ENCODE measurements around the gene FBXL22.

Gene FBXL22

GRCh38 chr15:63556736-63557135 lies 40.5 kb upstream of the FBXL22 start:
- Histone ChIP-seq H3K9me2 (replicated peaks; ENCODE audit: low read depth, low read length) (no peaks in the 10 kb centered on the region), H4K20me1 (ENCODE audit: insufficient read depth, low read length, poor library complexity, severe bottlenecking) (peaks cover 41% of the 10 kb centered on the region), H3K4me2 (ENCODE audit: low read depth, low read length, poor library complexity, severe bottlenecking) (no peak overlapping the region), H3K4me3 (ENCODE audit: low read length, poor library complexity, severe bottlenecking) (no peak overlapping the region), H3K27me3 (ENCODE audit: insufficient read depth, low read length, poor library complexity, severe bottlenecking) (no peaks in the 10 kb centered on the region), H3K9ac (ENCODE audit: low read depth, low read length, poor library complexity, severe bottlenecking) (no peak overlapping the region), H3K79me2 (ENCODE audit: insufficient read depth, low read length) (peaks cover 14% of the 10 kb centered on the region), H2AFZ (ENCODE audit: low read length) (no peak overlapping the region), H3K9me3 (ENCODE audit: insufficient read depth, low read depth, low read length) (no peaks in the 10 kb centered on the region), H3F3A (ENCODE audit: low read depth) (no peaks in the 10 kb centered on the region), H3K4me1 (ENCODE audit: insufficient read depth, low read length, poor library complexity, severe bottlenecking) (peaks cover 16% of the 10 kb centered on the region), H3K36me3 (ENCODE audit: insufficient read depth, low read length) (peaks cover 62% of the 10 kb centered on the region)
- no peak for TF ChIP-seq CTCF (conservative IDR thresholded peaks at IDR 0.05; ENCODE audit: low read length)
- TF ChIP-seq EZH2phosphoT487 (IDR thresholded peaks at IDR 0.05; ENCODE audit: borderline replicate concordance), result no peak

- Histone ChIP-seq H3K9me3 (ENCODE audit: insufficient read depth, low read depth, low read length) (no peaks in the 10 kb centered on the region), H4K20me1 (ENCODE audit: insufficient read depth, low read length, poor library complexity, severe bottlenecking) (peaks cover 21% of the 10 kb centered on the region), H3F3A (ENCODE audit: low read depth) (no peaks in the 10 kb centered on the region), H3K9me2 (replicated peaks; ENCODE audit: low read depth, low read length) (no peaks in the 10 kb centered on the region), H3K4me1 (ENCODE audit: insufficient read depth, low read length, poor library complexity, severe bottlenecking) (no peaks in the 10 kb centered on the region), H2AFZ (ENCODE audit: low read length) (no peak overlapping the region), H3K79me2 (ENCODE audit: insufficient read depth, low read length) (no peaks in the 10 kb centered on the region; the same call in 1 of the 2 replicates), H3K27me3 (ENCODE audit: insufficient read depth, low read length, poor library complexity, severe bottlenecking) (no peaks in the 10 kb centered on the region), H3K36me3 (ENCODE audit: insufficient read depth, low read length) (peaks cover 87% of the 10 kb centered on the region), H3K4me2 (ENCODE audit: low read depth, low read length, poor library complexity, severe bottlenecking) (no peak overlapping the region), H3K9ac (ENCODE audit: low read depth, low read length, poor library complexity, severe bottlenecking) (no peak overlapping the region), H3K4me3 (ENCODE audit: low read length, poor library complexity, severe bottlenecking) (no peak overlapping the region)
- TF ChIP-seq CTCF (conservative IDR thresholded peaks at IDR 0.05; ENCODE audit: low read length) (no peak), EZH2phosphoT487 (IDR thresholded peaks at IDR 0.05; ENCODE audit: borderline replicate concordance) (no peak)
These were observed 37.4 kb upstream of the FBXL22 start for GRCh38 chr15:63559753-63560152.

GRCh38 chr15:63560741-63561448 lies 36.3 kb upstream of the FBXL22 start:
- TF ChIP-seq EZH2phosphoT487 (IDR thresholded peaks at IDR 0.05; ENCODE audit: borderline replicate concordance) (no peak), CTCF (conservative IDR thresholded peaks at IDR 0.05; ENCODE audit: low read length) (no peak)

More at GRCh38 chr15:63560741-63561448, 36.3 kb upstream of the FBXL22 start:
- no peaks in the 10 kb centered on the region for H3K27me3 ChIP-seq (ENCODE audit: insufficient read depth, low read length, poor library complexity, severe bottlenecking)
- H3K4me1 ChIP-seq (ENCODE audit: insufficient read depth, low read length, poor library complexity, severe bottlenecking), result no peaks in the 10 kb centered on the region
- H3K9me3 ChIP-seq (ENCODE audit: insufficient read depth, low read depth, low read length), result no peaks in the 10 kb centered on the region
- H2AFZ ChIP-seq (ENCODE audit: low read length), result no peak overlapping the region
- peaks cover 91% of the 10 kb centered on the region for H3K36me3 ChIP-seq (ENCODE audit: insufficient read depth, low read length)
- no peak overlapping the region for H3K4me2 ChIP-seq (ENCODE audit: low read depth, low read length, poor library complexity, severe bottlenecking)
- peaks cover 11% of the 10 kb centered on the region for H4K20me1 ChIP-seq (ENCODE audit: insufficient read depth, low read length, poor library complexity, severe bottlenecking)
- no peak overlapping the region for H3K4me3 ChIP-seq (ENCODE audit: low read length, poor library complexity, severe bottlenecking)
- no peak overlapping the region for H3K9ac ChIP-seq (ENCODE audit: low read depth, low read length, poor library complexity, severe bottlenecking)
- H3K9me2 ChIP-seq (replicated peaks; ENCODE audit: low read depth, low read length), result no peaks in the 10 kb centered on the region
- no peaks in the 10 kb centered on the region; the same call in 1 of the 2 replicates for H3K79me2 ChIP-seq (ENCODE audit: insufficient read depth, low read length)
- H3F3A ChIP-seq (ENCODE audit: low read depth), result no peaks in the 10 kb centered on the region
